ENCODE measurements around the gene ADM2. TPM values are rescaled to one million over a fixed set of nuclear protein-coding genes. Genes with fewer than 3 reads are reported as not detected.

The ADM2 gene
- total RNA-seq, 4 donors from 2014 or later = under 0.01 to 1.9 (median 0.89) TPM

- Histone ChIP-seq H3K9me3 (no peaks in the 10 kb centered on the region), H3K4me3 (no peak overlapping the region), H3K27me3 (peaks cover 0 to 95% (median 6%) of the 10 kb centered on the region in 4 donors), H3K4me1 (peaks cover 5 to 19% (median 7%) of the 10 kb centered on the region in 3 donors), H3K27ac (no peak overlapping the region), H3K36me3 (no peaks in the 10 kb centered on the region)
- intact Hi-C loops (cut with DNase I) = no loop called here
- TF ChIP-seq POLR2A (IDR thresholded peaks at IDR 0.05) = no peak
- TF ChIP-seq CTCF (IDR thresholded peaks at IDR 0.05) = no peak
- WGBS, 2 donors = 83 to 90% methylated on average over 4 to 7 of the region's 10 CpGs
- DNase-seq = no peak
Observed at GRCh38 chr22:50483106-50483505, 1.8 kb downstream of the ADM2 start.

GRCh38 chr22:50483556-50483955, 2.2 kb downstream of the ADM2 start:
- Histone ChIP-seq H3K27ac (no peak overlapping the region), H3K9me3 (no peaks in the 10 kb centered on the region), H3K4me3 (no peak overlapping the region), H3K36me3 (no peaks in the 10 kb centered on the region), H3K27me3 (peaks cover 0 to 99% (median 6%) of the 10 kb centered on the region in 4 donors), H3K4me1 (peaks cover 5 to 19% (median 7%) of the 10 kb centered on the region in 3 donors)
- TF ChIP-seq POLR2A (IDR thresholded peaks at IDR 0.05) (no peak), CTCF (IDR thresholded peaks at IDR 0.05) (no peak)
- WGBS, 2 donors = 20 to 60% methylated on average over 1 of the region's 8 CpGs
- intact Hi-C loops (cut with DNase I) = no loop called here
- no peak for DNase-seq

GRCh38 chr22:50483977-50484853, 2.9 kb downstream of the ADM2 start:
- no peak for DNase-seq
- peaks cover 0 to 97% (median 6%) of the 10 kb centered on the region in 4 donors for H3K27me3 ChIP-seq
- H3K4me3 ChIP-seq = no peak overlapping the region
- H3K36me3 ChIP-seq = no peaks in the 10 kb centered on the region
- no peak overlapping the region for H3K27ac ChIP-seq
- H3K9me3 ChIP-seq = no peaks in the 10 kb centered on the region
- intact Hi-C loops (cut with DNase I) = no loop called here
- no peak for TF ChIP-seq CTCF (IDR thresholded peaks at IDR 0.05)
- no peak for TF ChIP-seq POLR2A (IDR thresholded peaks at IDR 0.05)
- H3K4me1 ChIP-seq = peaks cover 5 to 19% (median 7%) of the 10 kb centered on the region in 3 donors
- WGBS, 2 donors = 66 to 100% methylated on average over 4 to 12 of the region's 31 CpGs

GRCh38 chr22:50485221-50486131, 4.1 kb downstream of the ADM2 start:
- Histone ChIP-seq H3K27me3 (peaks cover 0 to 95% (median 6%) of the 10 kb centered on the region in 4 donors), H3K4me1 (peaks cover 5 to 21% (median 7%) of the 10 kb centered on the region in 3 donors), H3K27ac (no peak overlapping the region), H3K36me3 (no peaks in the 10 kb centered on the region), H3K9me3 (no peaks in the 10 kb centered on the region), H3K4me3 (no peak overlapping the region)
- WGBS, 2 donors = 50 to 55% methylated on average over 10 to 25 of the region's 29 CpGs
- DNase-seq = no peak
- intact Hi-C loops (cut with DNase I) = loop anchor here (5.0 kb wide), 1 partner anchor 113 kb away; no protein-coding TSS in a partner anchor
- TF ChIP-seq POLR2A (IDR thresholded peaks at IDR 0.05) (no peak), CTCF (IDR thresholded peaks at IDR 0.05) (no peak)
